ENCODE measurements around the gene FAM120A.

The FAM120A gene

GRCh38 chr9:93492327-93492726, 40.8 kb downstream of the FAM120A start:
- no peak for TF ChIP-seq CTCF (IDR thresholded peaks at IDR 0.05)

- TF ChIP-seq CTCF (IDR thresholded peaks at IDR 0.05), result no peak
These were observed 42.5 kb downstream of the FAM120A start for GRCh38 chr9:93493949-93494348.

GRCh38 chr9:93496285-93496684, 44.8 kb downstream of the FAM120A start:
- TF ChIP-seq CTCF (IDR thresholded peaks at IDR 0.05), result no peak

GRCh38 chr9:93500571-93501298, 49.2 kb downstream of the FAM120A start:
- no peak for TF ChIP-seq CTCF (IDR thresholded peaks at IDR 0.05)

- TF ChIP-seq CTCF (IDR thresholded peaks at IDR 0.05), result no peak
These were observed 49.9 kb downstream of the FAM120A start for GRCh38 chr9:93501406-93501805.

GRCh38 chr9:93503381-93503780, 51.9 kb downstream of the FAM120A start:
- no peak for TF ChIP-seq CTCF (IDR thresholded peaks at IDR 0.05)

- no peak for TF ChIP-seq CTCF (IDR thresholded peaks at IDR 0.05)
These were observed 54.2 kb downstream of the FAM120A start for GRCh38 chr9:93505541-93506132.
